ENCODE results near the gene LEKR1. TPM values are rescaled to one million over a fixed set of nuclear protein-coding genes. Genes with fewer than 3 reads are reported as not detected.

LEKR1 gene
- total and polyA plus RNA-seq, 9 of the 15 experiments (the other 6 are each of a cell fraction or from before 2014, with no cell fraction given) = 0.76 to 1.8 (median 1.2) TPM

- 0 out of 4 replicates have a peak, but pooled peaks of 1 of the 2 experiments have one; percentile 49 for TF ChIP-seq UBTF (IDR thresholded peaks at IDR 0.05; ENCODE audit: borderline replicate concordance in 1 of 2, low read depth in 2 of 2, low read length in 2 of 2)
- TF ChIP-seq ZBTB34 (CRISPR knock-in tag; IDR thresholded peaks at IDR 0.05) = no peak
- TF ChIP-seq EGR1 (conservative IDR thresholded peaks at IDR 0.05) = peak; percentile 79
- TF ChIP-seq ZNF561 (CRISPR knock-in tag; conservative IDR thresholded peaks at IDR 0.05) = no peak
- no peak for TF ChIP-seq HNRNPUL1 (IDR thresholded peaks at IDR 0.05; ENCODE audit: low read length)
- TF ChIP-seq GTF2F1 (IDR thresholded peaks at IDR 0.05; ENCODE audit: low read depth, low read length) = no peak
- TF ChIP-seq, protein P1, sequence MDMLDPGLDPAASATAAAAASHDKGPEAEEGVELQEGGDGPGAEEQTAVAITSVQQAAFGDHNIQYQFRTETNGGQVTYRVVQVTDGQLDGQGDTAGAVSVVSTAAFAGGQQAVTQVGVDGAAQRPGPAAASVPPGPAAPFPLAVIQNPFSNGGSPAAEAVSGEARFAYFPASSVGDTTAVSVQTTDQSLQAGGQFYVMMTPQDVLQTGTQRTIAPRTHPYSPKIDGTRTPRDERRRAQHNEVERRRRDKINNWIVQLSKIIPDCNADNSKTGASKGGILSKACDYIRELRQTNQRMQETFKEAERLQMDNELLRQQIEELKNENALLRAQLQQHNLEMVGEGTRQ (CRISPR knock-in tag; IDR thresholded peaks at IDR 0.05) = peak; percentile 32; the same call in 1 of the 2 replicates
- TF ChIP-seq ADNP (tag; IDR thresholded peaks at IDR 0.05) = no peak
- no peak for TF ChIP-seq ZFP30 (CRISPR knock-in tag; IDR thresholded peaks at IDR 0.05; ENCODE audit: borderline replicate concordance)
- TF ChIP-seq, protein P2, sequence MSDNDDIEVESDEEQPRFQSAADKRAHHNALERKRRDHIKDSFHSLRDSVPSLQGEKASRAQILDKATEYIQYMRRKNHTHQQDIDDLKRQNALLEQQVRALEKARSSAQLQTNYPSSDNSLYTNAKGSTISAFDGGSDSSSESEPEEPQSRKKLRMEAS (CRISPR knock-in tag; IDR thresholded peaks at IDR 0.05) = peak; percentile 90
- TF ChIP-seq NCOA4 (IDR thresholded peaks at IDR 0.05; ENCODE audit: partially characterized antibody) = no peak
- TF ChIP-seq SLC30A9 (CRISPR knock-in tag; IDR thresholded peaks at IDR 0.05) = no peak
- TF ChIP-seq ZNF512 (tag; IDR thresholded peaks at IDR 0.05) = no peak
- TF ChIP-seq GABPB1 (CRISPR knock-in tag; IDR thresholded peaks at IDR 0.05) = peak; percentile 57
- TF ChIP-seq, protein P3, sequence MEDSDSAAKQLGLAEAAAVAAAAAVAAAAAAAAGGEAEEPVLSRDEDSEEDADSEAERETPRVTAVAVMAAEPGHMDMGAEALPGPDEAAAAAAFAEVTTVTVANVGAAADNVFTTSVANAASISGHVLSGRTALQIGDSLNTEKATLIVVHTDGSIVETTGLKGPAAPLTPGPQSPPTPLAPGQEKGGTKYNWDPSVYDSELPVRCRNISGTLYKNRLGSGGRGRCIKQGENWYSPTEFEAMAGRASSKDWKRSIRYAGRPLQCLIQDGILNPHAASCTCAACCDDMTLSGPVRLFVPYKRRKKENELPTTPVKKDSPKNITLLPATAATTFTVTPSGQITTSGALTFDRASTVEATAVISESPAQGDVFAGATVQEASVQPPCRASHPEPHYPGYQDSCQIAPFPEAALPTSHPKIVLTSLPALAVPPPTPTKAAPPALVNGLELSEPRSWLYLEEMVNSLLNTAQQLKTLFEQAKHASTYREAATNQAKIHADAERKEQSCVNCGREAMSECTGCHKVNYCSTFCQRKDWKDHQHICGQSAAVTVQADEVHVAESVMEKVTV (CRISPR knock-in tag; IDR thresholded peaks at IDR 0.05) = no peak
- peak; percentile 8; the same call in 1 of the 2 replicates for TF ChIP-seq MBD2 (IDR thresholded peaks at IDR 0.05; ENCODE audit: borderline replicate concordance, low read depth)
- no peak for TF ChIP-seq ZNF140 (CRISPR knock-in tag; IDR thresholded peaks at IDR 0.05)
- TF ChIP-seq ZNF76 (CRISPR knock-in tag; IDR thresholded peaks at IDR 0.05; ENCODE audit: borderline replicate concordance) = peak; percentile 67; the same call in 1 of the 2 replicates
- peak; percentile 65 for TF ChIP-seq PCBP1 (IDR thresholded peaks at IDR 0.05; ENCODE audit: low read depth, low read length, poor library complexity, severe bottlenecking)
These were observed 262.7 kb downstream of the LEKR1 start (continued) for GRCh38 chr3:157088601-157089454.

Data from K562 (cell line).